HG03108 (cell line): ENCODE measurements around the gene IQGAP1.
"Not testable (repeated sequence)": the region's sequence is repeated elsewhere in the genome, so short reads cannot be mapped to it uniquely, and the experiment has no call there.

Experiments used
- ATAC-seq: cut with Tn5 transposase; IDR thresholded peaks from one replicate; pipeline ENCODE4 v1.9.1; 2021; ENCODE audit warnings: moderate library complexity; ENCODE audit not compliant: unreplicated experiment

The IQGAP1 gene

GRCh38 chr15:90482124-90483011 is 94.3 kb downstream of the IQGAP1 start:
- ATAC-seq = no peak

- no peak for ATAC-seq
Observed at GRCh38 chr15:90483012-90483307, 94.9 kb downstream of the IQGAP1 start.

GRCh38 chr15:90483637-90484036 is 95.6 kb downstream of the IQGAP1 start:
- no peak for ATAC-seq

- ATAC-seq = no peak
Observed at GRCh38 chr15:90487186-90487585, 99.1 kb downstream of the IQGAP1 start.

- ATAC-seq = no peak
Observed at GRCh38 chr15:90489514-90489913, 101.5 kb downstream of the IQGAP1 start.

- no peak for ATAC-seq
Observed at GRCh38 chr15:90489944-90490343, 101.9 kb downstream of the IQGAP1 start.

GRCh38 chr15:90493647-90494046 is 105.6 kb downstream of the IQGAP1 start:
- no peak for ATAC-seq

GRCh38 chr15:90495067-90495466 is 107.0 kb downstream of the IQGAP1 start:
- no peak for ATAC-seq

- ATAC-seq = no peak
Observed at GRCh38 chr15:90496791-90497190, 108.7 kb downstream of the IQGAP1 start.

- no peak for ATAC-seq
Observed at GRCh38 chr15:90497376-90497775, 109.3 kb downstream of the IQGAP1 start.

- no peak for ATAC-seq
Observed at GRCh38 chr15:90497912-90498311, 109.9 kb downstream of the IQGAP1 start.

GRCh38 chr15:90500171-90500570 is 112.1 kb downstream of the IQGAP1 start:
- no peak for ATAC-seq

- ATAC-seq = no peak
Observed at GRCh38 chr15:90501898-90502297, 113.9 kb downstream of the IQGAP1 start.

GRCh38 chr15:90510781-90511180 is 122.7 kb downstream of the IQGAP1 start:
- ATAC-seq = not testable (repeated sequence)

GRCh38 chr15:90511211-90511618 is 123.2 kb downstream of the IQGAP1 start:
- not testable (repeated sequence) for ATAC-seq

GRCh38 chr15:90512276-90512675 is 124.2 kb downstream of the IQGAP1 start:
- ATAC-seq = no peak

- no peak for ATAC-seq
Observed at GRCh38 chr15:90512981-90513380, 124.9 kb downstream of the IQGAP1 start.

GRCh38 chr15:90513448-90513847 is 125.4 kb downstream of the IQGAP1 start:
- no peak for ATAC-seq

- not testable (repeated sequence) for ATAC-seq
Observed at GRCh38 chr15:90513893-90514292, 125.9 kb downstream of the IQGAP1 start.

GRCh38 chr15:90519688-90520087 is 131.6 kb downstream of the IQGAP1 start:
- no peak for ATAC-seq

- no peak for ATAC-seq
Observed at GRCh38 chr15:90520365-90520764, 132.3 kb downstream of the IQGAP1 start.

- ATAC-seq = no peak
Observed at GRCh38 chr15:90523373-90523772, 135.3 kb downstream of the IQGAP1 start.
